GM18526 (cell line): ENCODE results near the gene ABTB1.

ENCODE experiments used
- POLR2A ChIP-seq: IDR thresholded peaks from 3 replicates; pipeline ENCODE4 v1.6.1; 2011; ENCODE audit not compliant: insufficient read length; ENCODE audit errors: extremely low read depth

Gene ABTB1

DNA sequence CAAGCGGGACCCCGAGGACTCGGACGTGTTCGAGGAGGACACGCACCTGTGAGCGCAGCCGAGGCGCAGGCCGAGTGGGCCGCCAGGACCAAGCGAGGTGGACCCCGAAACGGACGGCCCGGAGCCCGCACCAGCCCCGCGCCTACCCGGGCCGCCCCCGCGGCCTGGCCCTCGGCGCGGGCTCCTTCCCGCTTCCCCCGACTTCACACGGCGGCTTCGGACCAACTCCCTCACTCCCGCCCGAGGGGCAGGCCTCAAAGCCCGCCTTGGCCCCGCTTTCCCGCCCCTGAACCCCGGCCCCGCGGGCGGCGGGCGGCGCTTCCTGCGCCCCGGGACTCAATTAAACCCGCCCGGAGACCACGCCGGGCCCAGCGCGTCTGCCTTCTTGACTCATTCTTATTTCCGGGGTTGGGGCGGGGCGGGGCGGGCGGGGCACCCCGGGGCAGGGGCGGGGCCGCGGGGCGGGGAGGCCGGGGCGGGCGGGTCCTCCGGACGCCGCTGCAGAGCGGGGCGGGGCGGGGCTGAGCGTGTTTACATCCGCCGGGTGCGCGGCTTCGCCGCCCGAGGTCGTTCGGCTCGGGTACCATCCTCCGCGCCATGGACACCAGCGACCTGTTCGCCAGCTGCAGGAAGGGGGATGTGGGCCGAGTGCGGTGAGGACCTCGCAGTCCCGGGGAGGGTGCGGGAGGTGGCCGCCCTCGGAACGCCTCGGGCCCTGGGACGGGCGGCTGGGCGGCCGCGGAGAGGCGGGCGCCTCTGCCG lies at the start of gene ABTB1:
TSS of gene ABTB1 (plus strand) at position 524 of the 762 bp plus-strand sequence. CDS start at position 598, 74 bp downstream.
- TF ChIP-seq POLR2A, result peak; percentile 90

DNA sequence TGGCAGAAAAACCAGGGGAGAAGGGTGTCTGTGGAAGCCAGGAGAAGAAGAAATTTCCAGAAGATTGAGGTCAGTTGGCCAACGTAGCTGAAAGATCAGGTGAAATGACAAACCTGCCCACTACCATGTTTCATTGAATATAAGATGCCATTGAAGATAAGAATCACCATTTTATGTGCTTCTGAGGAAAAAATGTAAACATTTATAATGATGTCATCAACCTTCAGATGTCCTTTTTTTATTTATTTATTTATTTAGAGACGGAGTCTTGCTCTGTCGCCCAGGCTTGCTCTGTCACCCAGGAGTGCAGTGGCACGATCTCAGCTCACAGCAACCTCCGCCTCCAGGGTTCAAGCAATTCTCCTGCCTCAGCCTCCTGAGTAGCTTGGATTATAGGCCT lies 48.7 kb upstream of the ABTB1 start:
- no peak for TF ChIP-seq POLR2A

DNA sequence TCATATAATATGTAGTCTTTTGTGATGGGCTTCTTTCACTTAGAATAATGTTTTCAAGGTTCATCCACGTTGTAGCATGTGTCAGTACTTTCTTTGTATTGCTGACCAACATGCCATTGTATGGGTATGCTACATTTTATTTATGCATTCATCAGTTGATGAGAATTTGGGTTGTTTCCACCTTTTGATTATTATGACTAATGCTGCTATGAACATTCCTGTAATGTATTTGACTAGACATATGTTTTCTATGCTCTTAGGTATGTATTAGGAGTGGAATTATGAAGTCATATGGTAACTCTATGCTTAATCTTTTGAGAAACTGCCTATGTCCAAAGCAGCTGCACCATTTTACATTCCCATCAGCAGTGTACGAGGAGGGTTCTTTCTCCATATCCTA lies 46.9 kb upstream of the ABTB1 start:
- TF ChIP-seq POLR2A, result no peak

DNA sequence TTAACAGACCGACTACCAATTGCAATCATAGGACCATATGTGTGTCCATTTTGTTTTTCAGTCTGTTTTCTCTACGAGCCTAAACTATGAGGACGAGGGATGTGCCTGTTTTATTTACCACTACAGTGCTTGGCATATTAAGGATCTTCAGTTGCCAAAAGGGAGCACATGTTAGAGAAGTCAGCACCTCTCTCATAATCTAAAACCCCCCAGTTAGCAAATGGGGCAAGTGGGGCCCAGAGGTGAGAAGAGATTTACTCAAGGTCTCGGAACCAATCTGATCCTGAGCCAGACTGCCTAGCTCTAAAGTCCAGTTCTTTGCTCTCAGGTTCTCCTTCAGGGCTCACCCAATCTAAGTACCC lies 44.3 kb upstream of the ABTB1 start:
- no peak for TF ChIP-seq POLR2A

DNA sequence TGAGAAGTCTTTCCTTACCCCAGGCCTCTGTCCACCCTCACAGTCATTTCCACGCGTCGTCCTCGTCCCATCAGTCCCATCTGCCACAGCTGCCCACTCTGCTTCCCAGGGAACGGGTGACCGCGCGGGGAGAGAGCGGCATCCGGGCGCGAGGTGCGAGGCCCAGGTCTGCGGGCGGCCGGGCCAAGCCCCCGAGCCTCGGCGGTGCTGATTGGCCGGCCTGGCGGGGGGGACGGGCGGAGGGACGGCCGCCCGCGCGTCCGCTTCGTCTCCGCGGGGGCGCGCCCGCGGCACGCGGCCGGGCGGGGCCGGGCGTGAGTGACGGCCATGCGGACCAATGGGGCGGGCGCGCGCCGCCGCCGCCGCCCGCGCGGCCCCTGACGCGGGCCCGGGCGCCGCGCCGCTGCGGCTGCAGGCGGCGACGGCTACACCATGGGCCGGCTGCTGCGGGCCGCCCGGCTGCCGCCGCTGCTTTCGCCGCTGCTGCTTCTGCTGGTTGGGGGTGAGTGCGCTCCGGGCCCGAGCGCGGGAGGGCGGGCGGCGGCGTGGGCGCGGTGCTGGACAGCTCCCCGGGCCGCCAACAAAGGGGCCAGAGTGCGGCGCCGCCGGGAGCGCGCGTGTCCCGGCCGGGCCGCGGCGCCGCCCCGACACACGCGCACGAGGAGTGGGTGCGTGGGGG lies 43.8 kb upstream of the ABTB1 start, which contains the start of gene PODXL2:
TSS of gene PODXL2 (plus strand) at position 398 of the 679 bp plus-strand sequence. CDS start at position 433, 35 bp downstream.
- TF ChIP-seq POLR2A, result no peak

DNA sequence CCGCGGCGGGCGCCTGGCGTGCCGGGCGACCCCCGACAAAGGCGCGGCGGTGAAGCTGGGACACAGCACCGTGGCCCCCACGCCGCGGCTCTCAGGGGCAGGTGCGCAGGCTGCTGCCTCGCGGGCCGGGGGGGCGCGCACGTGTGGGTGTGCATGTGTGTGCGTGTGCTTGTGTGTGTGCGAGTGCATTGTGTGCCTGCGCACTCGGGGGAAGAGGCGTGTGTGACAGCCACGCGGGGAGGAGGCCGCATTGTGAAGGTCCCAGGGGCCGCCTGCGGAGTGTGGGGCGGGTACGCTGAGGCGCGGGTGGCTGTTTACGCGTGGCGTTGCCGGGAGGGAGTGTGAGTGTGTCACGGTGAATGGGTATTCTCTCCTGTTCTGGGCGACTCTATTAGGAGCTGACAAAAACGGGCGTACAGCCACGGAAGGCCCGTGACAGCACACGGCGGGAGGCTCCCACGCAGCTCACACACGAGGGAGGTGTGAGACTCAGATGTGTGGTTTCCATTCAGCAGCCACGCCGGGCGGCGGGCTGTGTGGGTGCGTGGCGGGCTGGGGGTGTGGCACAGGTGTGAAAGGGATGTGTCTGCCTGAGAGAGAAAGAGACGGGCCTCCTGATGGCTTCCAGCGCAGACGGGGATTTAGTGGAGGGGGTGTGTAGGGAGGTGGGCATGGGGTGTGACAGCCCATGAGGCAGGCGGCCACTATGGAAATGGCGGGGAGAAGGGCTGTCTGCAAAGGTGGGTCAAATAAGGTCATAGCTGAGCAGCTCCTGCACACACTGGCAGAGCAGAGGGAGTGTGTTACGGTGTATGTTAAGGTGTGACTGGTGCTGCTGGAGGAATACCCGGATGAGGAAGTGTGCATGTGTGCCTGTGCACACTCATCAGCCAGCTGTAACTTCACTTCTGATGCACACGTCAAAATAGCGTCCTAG lies 43.0 kb upstream of the ABTB1 start:
- TF ChIP-seq POLR2A, result no peak

DNA sequence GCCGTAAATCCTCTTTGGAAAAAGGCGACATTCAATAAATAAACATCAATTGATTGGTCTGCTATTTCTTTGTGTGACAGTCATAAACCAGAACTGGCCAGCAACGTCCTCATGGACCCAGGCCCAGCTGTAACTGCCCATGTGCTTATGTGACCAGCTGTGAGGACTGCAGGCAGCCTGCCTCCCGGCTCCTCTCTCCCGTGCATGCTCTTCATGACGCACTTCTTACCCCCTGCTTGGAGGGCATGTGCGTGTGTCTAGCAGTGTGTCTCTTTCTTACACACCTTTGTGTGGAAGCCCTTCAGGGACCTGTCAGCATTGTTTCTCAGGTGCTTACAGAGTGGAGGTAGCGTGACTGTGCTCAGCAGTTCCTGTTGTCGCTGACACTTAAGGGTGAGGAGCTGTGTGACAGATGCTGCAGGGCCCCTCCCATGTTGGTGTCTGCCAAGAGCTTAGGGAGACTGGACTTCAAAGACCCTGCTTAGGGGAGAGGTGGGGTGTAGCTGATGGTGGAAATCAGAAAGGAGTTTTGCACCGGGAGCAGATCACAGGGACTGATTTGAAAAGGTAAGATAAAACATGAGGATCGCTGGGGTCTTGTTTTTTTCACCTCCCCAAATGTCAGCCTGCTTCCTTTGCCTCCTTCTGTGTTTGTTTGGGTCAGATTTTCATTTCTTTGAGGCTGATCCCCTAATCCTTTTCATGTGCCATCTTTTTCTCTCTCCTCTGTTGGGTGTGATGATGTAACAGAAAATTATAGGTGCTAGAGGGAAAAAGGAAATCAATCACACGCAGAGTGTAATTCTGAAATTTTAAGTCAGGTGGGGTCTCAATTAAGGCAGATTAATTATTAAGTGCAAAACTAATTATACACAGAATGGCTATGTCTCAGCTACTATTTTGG lies 41.7 kb upstream of the ABTB1 start:
- no peak for TF ChIP-seq POLR2A

DNA sequence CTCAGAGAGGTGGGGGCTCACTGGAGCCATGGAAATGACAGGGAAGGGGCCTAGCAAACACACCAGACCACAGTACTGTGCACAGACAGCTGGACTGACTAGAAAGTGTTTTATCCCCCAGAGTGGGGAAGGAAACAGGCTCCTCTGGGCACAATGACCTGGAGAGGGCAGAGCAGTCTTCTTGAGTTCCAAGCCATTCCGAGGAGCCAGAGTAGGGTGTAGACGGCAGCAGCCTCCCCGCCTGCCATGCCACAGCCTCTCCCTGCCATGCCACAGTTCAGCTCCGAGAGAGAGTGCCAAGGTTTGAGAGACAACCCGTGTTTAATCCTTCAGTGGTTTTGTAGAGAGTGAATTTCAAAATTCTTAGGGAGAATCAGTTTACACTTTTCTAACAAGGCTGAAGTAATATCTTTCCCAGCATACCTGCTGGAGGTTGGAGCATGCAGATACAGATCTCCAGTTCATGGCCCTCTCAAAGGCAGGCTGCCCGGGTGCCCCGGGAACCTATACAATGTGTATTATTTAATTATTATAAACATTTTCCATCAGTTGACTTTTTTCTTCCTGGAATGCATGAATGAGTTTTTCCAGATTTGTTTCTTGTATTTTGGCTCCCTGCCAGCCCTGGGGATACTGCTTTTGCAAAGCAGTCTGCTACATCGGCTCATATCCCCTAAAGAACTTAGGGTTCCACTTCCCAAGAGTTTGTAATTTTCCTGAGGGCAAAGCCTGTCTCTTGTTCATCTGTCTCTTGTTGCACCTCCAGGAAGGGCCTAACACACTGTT lies 40.5 kb upstream of the ABTB1 start:
- TF ChIP-seq POLR2A, result no peak

DNA sequence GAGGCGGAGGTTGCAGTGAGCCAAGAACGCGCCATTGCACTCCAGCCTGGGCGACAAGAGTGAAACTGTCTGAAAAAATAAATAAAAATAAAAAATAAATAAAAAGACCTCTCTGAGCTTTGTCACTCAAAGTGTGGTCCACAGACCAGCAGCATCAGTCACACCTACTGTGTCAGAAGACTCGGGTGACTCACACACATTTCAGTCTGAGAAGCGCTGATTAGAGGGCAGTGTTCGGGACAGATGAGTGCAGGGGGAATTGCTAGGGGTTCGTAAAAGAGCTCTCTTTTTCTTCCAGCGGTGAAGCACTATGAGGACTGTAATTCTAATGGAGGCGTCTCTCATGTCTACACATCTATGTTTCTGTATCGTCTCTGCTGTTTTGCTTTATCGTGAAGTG lies 38.1 kb upstream of the ABTB1 start:
- TF ChIP-seq POLR2A, result no peak

DNA sequence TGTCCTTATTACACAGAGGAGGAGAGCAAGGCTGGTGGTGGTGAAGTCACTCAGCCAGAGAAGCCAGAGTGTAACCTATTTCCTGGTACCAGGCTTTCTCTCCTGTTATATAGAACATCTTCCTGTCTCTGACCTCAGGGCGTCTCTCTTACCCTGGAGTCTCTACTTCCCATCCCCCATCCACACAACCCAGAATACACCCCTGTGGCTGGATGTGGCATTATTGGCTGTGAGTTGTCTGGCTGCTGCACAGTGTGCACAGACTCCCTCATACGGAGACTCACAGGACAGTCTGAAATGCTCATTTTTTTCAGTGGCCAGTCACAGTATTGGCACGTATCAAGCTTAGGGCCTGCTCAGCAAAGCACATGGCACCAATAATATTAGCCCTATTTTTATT lies 35.2 kb upstream of the ABTB1 start:
- no peak for TF ChIP-seq POLR2A

DNA sequence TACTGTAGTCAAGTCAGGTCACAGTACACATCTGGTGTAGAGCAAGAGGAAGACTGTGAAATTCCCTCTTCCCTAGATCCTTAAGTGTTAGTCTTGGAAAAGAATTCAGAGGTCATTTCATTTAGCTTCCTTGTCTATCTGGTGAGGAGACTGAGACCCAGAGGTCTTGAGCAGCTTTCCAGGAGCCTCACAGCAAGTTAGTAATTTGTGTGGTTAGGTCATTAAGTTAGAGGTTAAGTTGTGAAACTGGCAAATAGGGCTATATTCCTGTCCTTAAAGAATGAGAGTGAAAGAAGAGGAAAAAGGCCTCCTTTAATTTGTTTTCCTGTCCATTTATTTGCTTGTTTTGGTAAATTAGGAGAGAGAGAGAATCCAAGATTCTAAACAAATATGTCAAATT lies 34.8 kb upstream of the ABTB1 start:
- TF ChIP-seq POLR2A, result no peak

DNA sequence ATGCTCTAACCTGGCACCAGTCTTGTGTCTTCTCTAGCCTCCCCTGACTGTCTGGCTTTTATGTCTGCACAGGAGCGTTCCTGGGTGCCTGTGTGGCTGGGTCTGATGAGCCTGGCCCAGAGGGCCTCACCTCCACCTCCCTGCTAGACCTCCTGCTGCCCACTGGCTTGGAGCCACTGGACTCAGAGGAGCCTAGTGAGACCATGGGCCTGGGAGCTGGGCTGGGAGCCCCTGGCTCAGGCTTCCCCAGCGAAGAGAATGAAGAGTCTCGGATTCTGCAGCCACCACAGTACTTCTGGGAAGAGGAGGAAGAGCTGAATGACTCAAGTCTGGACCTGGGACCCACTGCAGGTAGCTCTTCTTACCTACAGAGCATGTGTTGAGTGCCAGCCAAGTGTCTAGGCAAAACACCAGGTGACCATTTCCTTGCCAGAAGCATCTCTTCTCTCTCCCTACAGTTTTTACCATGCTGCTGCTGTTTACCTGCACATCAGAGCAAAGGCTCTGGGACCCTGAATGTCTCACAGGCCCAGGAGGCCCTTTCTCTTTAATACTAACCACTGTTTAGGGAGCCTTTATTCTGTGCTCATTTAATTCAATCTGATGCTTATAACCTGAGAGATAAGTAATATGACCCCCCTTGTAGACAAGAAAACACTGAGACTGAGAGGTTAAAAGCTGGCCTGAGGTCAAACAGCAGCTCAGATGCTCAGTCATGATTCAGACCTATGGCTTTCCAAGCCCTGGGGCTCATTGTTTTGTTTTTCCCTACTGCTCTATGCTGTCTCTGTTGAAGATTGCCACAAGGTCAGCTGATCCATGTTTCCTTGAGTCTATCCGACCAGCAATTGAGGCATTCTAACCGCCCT lies 33.3 kb upstream of the ABTB1 start:
- TF ChIP-seq POLR2A, result no peak

DNA sequence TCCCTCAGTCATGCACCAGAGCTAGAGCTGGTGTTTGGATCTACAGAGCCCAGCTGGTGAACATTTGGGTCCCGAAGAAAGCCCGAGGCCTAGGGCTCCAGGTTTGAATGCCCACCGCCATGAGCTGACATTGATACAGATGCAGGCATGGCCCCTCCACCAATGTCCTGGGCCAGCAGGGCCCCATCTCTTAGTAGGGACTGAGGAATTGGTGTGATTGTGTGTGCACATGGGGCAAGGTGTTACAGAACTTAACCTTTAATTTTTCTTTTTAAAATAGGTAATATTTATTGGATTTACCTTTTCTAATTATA lies 32.8 kb upstream of the ABTB1 start:
- TF ChIP-seq POLR2A, result no peak
